ENCODE data around the gene TAS1R1.

DNA sequence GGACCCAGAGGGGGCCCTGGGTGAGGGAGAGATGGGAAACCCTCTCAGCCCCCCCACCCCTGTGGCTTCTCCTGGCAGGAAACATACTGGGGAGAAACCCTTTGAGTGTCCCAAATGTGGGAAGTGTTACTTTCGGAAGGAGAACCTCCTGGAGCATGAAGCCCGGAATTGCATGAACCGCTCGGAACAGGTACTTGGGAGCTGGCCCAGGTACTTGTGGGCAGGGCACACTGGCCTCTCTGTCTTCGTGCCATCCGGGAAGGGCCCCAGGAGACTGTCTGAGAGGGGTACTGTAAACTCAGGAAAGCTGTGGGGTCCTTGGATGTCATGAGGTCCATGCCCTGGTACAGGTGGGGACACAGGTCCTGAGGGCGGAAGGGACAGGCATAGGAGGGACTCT, 30.7 kb downstream of the TAS1R1 start:
- TF ChIP-seq CTCF (IDR thresholded peaks at IDR 0.05) (no peak), POLR2AphosphoS5 (IDR thresholded peaks at IDR 0.05; ENCODE audit: insufficient read depth in 1 of 2, low read depth in 1 of 2) (no peak), POLR2A (IDR thresholded peaks at IDR 0.05) (no peak)
